Anterior cingulate cortex (tissue), 58 donors: ENCODE data around the gene DISP3.
A peak's percentile ranks its signal among the peaks of the same experiment; 100 is the strongest.

Source experiments
- DNase-seq, 58 donors: peaks; one replicate each; lab custom pipeline; 2025; lab: John Stamatoyannopoulos, UW

The DISP3 gene

GRCh38 chr1:11455967-11456570 is 22.9 kb upstream of the DISP3 start:
- peak in 1 of 58 donors; percentile 12 for DNase-seq

- no peak for DNase-seq
Measured at GRCh38 chr1:11456965-11457364, 22.0 kb upstream of the DISP3 start.

- DNase-seq = peak in 54 of 58 donors; percentile 29 to 93 (median 80)
Measured at GRCh38 chr1:11458811-11459275, 20.1 kb upstream of the DISP3 start.

GRCh38 chr1:11461531-11462137 is 17.3 kb upstream of the DISP3 start:
- DNase-seq = peak in 1 of 58 donors; percentile 24

GRCh38 chr1:11462224-11462923 is 16.6 kb upstream of the DISP3 start:
- peak in 10 of 58 donors; percentile 18 to 46 (median 24) for DNase-seq

GRCh38 chr1:11463177-11463576 is 15.8 kb upstream of the DISP3 start:
- DNase-seq = no peak

- no peak for DNase-seq
Measured at GRCh38 chr1:11465307-11465706, 13.6 kb upstream of the DISP3 start.

GRCh38 chr1:11466416-11466815 is 12.5 kb upstream of the DISP3 start:
- no peak for DNase-seq

GRCh38 chr1:11468878-11469277 is 10.1 kb upstream of the DISP3 start:
- no peak for DNase-seq

GRCh38 chr1:11470912-11471311 is 8.0 kb upstream of the DISP3 start:
- no peak for DNase-seq

GRCh38 chr1:11471473-11471872 is 7.5 kb upstream of the DISP3 start:
- no peak for DNase-seq

- no peak for DNase-seq
Measured at GRCh38 chr1:11472284-11472683, 6.7 kb upstream of the DISP3 start.

GRCh38 chr1:11472741-11473140 is 6.2 kb upstream of the DISP3 start:
- DNase-seq = no peak

- DNase-seq = peak in 5 of 58 donors; percentile 8 to 32 (median 12)
Measured at GRCh38 chr1:11473491-11474034, 5.4 kb upstream of the DISP3 start.

GRCh38 chr1:11474826-11475225 is 4.1 kb upstream of the DISP3 start:
- peak in 15 of 58 donors; percentile 6 to 40 (median 19) for DNase-seq

GRCh38 chr1:11475748-11476147 is 3.2 kb upstream of the DISP3 start:
- DNase-seq = no peak

- DNase-seq = no peak
Measured at GRCh38 chr1:11479375-11479979, 522 bp downstream of the DISP3 start.

- DNase-seq = no peak
Measured at GRCh38 chr1:11481019-11481418, 2.1 kb downstream of the DISP3 start.

GRCh38 chr1:11482198-11482597 is 3.2 kb downstream of the DISP3 start:
- peak in 5 of 58 donors; percentile 10 to 31 (median 19) for DNase-seq

- DNase-seq = peak in 8 of 58 donors; percentile 19 to 63 (median 23)
Measured at GRCh38 chr1:11482701-11483479, 3.9 kb downstream of the DISP3 start.
